Mammary epithelial cell (primary cell): ENCODE data around the gene LBH.

Experiments
- EZH2 ChIP-seq: IDR thresholded peaks from 2 replicates; pipeline ENCODE4 v1.6.1; 2012; ENCODE audit warnings: low read length, inconsistent platforms, borderline replicate concordance
- TF ChIP-seq, protein P1 (sequence below), 2 donors: IDR thresholded peaks in 1 of 2; conservative IDR thresholded peaks in 1 of 2; 2 replicates each; pipeline ENCODE4 v1.5.1; 2011 to 2012; ENCODE audit warnings: inconsistent platforms in 2 of 2, low read length in 2 of 2, mild to moderate bottlenecking in 2 of 2, control low read depth in 1 of 2, low read depth in 1 of 2; ENCODE audit not compliant: insufficient read depth in 1 of 2; ENCODE audit errors: extremely low read depth in 1 of 2

DNA sequence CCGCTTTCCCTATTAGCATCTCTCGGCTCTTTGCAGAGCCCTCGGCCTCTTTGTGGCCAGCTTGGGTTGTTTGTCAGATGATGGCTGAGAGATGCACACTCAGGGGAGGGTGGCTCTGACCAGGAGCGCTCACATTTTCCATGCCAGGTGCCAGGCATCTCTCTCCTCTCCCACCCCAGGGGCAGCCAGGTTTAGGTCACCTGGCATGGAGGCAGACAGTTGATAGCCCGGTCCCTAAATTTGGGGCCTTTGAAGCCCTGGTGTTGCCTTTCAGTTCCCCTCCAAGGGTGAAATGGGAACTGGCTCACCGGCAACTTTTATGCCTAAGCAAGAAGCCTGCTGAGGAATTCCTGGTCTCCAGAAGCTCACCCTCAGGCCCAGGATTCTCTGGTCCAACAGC, 19.1 kb downstream of the LBH start:
- no peak for TF ChIP-seq EZH2
- TF ChIP-seq, protein P1, sequence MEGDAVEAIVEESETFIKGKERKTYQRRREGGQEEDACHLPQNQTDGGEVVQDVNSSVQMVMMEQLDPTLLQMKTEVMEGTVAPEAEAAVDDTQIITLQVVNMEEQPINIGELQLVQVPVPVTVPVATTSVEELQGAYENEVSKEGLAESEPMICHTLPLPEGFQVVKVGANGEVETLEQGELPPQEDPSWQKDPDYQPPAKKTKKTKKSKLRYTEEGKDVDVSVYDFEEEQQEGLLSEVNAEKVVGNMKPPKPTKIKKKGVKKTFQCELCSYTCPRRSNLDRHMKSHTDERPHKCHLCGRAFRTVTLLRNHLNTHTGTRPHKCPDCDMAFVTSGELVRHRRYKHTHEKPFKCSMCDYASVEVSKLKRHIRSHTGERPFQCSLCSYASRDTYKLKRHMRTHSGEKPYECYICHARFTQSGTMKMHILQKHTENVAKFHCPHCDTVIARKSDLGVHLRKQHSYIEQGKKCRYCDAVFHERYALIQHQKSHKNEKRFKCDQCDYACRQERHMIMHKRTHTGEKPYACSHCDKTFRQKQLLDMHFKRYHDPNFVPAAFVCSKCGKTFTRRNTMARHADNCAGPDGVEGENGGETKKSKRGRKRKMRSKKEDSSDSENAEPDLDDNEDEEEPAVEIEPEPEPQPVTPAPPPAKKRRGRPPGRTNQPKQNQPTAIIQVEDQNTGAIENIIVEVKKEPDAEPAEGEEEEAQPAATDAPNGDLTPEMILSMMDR (conservative IDR thresholded peaks at IDR 0.05 in 1 of 2, IDR thresholded peaks at IDR 0.05 in 1 of 2; ENCODE audit: extremely low read depth in 1 of 2, insufficient read depth in 1 of 2, low read depth in 1 of 2, low read length in 2 of 2) = no peak
